HepG2 (cell line): ENCODE data around the gene ADCY9. TPM values are rescaled to one million over a fixed set of nuclear protein-coding genes. Genes with fewer than 3 reads are reported as not detected.
A peak's percentile ranks its signal among the peaks of the same experiment; 100 is the strongest.

Experiments used
- ATAD3A ChIP-seq: sonication (generic); formaldehyde crosslinking; IDR thresholded peaks from 2 replicates; pipeline ENCODE4 v1.4.0; 2020; ENCODE audit warnings: missing genetic modification reagents
- EHMT2 ChIP-seq: fragments of 200-600 bp; sonication (generic); IDR thresholded peaks from 2 replicates; pipeline ENCODE4 v1.7.0; 2017; ENCODE audit warnings: antibody characterized with exemption, low read depth, low read length, borderline replicate concordance
- FOSL2 ChIP-seq: sonication (generic); formaldehyde crosslinking; IDR thresholded peaks from 2 replicates; pipeline ENCODE4 v1.4.0; 2020; ENCODE audit warnings: missing genetic modification reagents
- HMGA1 ChIP-seq: sonication (generic); formaldehyde crosslinking; conservative IDR thresholded peaks from 2 replicates; pipeline ENCODE4 v1.4.0; 2020; ENCODE audit warnings: missing genetic modification reagents
- HNF4G ChIP-seq, 2 experiments: sonication (generic) in 1 of 2; formaldehyde crosslinking in 1 of 2; IDR thresholded peaks; 2 replicates each; pipeline versions ENCODE4 v1.4.0 to v1.6.1; 2011 to 2020; ENCODE audit warnings: borderline replicate concordance in 2 of 2, low read depth in 2 of 2, mild to moderate bottlenecking in 2 of 2, low read length in 1 of 2, missing genetic modification reagents in 1 of 2, moderate library complexity in 1 of 2
- JUND ChIP-seq: sonication (generic); formaldehyde crosslinking; IDR thresholded peaks from 2 replicates; pipeline ENCODE4 v1.8.0; 2022; ENCODE audit warnings: mild to moderate bottlenecking, missing genetic modification reagents
- KDM5A ChIP-seq: fragments of 200-600 bp; sonication (generic); IDR thresholded peaks from 2 replicates; pipeline ENCODE4 v1.7.0; 2018; ENCODE audit warnings: antibody characterized with exemption, mild to moderate bottlenecking, low read length, borderline replicate concordance
- KMT2B ChIP-seq: IDR thresholded peaks from 2 replicates; pipeline ENCODE4 v1.6.1; 2016; ENCODE audit warnings: missing genetic modification reagents, missing compliant biosample characterization
- MAF1 ChIP-seq: sonication (generic); formaldehyde crosslinking; IDR thresholded peaks from 2 replicates; pipeline ENCODE4 v1.5.0; 2020; ENCODE audit warnings: missing genetic modification reagents, borderline replicate concordance
- NAIF1 ChIP-seq: sonication (generic); formaldehyde crosslinking; IDR thresholded peaks from 2 replicates; pipeline ENCODE4 v1.5.0; 2020; ENCODE audit warnings: mild to moderate bottlenecking, missing genetic modification reagents, borderline replicate concordance
- POGZ ChIP-seq: sonication (generic); formaldehyde crosslinking; IDR thresholded peaks from 2 replicates; pipeline ENCODE4 v1.4.0; 2020; ENCODE audit warnings: mild to moderate bottlenecking, missing genetic modification reagents
- RARG ChIP-seq: sonication (generic); formaldehyde crosslinking; IDR thresholded peaks from 2 replicates; pipeline ENCODE4 v1.4.0; 2020; ENCODE audit warnings: low read depth, mild to moderate bottlenecking, missing genetic modification reagents
- SRSF1 ChIP-seq: fragments of 200-400 bp; formaldehyde crosslinking; optimal IDR thresholded peaks from 2 replicates; pipeline ENCODE3; 2017; ENCODE audit warnings: mild to moderate bottlenecking, low read depth, low read length, moderate library complexity
- TBX2 ChIP-seq: sonication (generic); formaldehyde crosslinking; IDR thresholded peaks from 2 replicates; pipeline ENCODE4 v1.5.0; 2020; ENCODE audit warnings: missing genetic modification reagents, mild to moderate bottlenecking, borderline replicate concordance
- U2AF2 ChIP-seq: fragments of 200-400 bp; formaldehyde crosslinking; IDR thresholded peaks from 2 replicates; pipeline ENCODE4 v1.6.1; 2017; ENCODE audit warnings: low read depth, mild to moderate bottlenecking, low read length
- ZNF672 ChIP-seq: sonication (generic); formaldehyde crosslinking; IDR thresholded peaks from 2 replicates; pipeline ENCODE4 v1.8.1; 2022; ENCODE audit warnings: missing genetic modification reagents
- ZNF772 ChIP-seq: sonication (generic); formaldehyde crosslinking; IDR thresholded peaks from 2 replicates; pipeline ENCODE4 v1.5.0; 2020; ENCODE audit warnings: mild to moderate bottlenecking, missing genetic modification reagents
- polyA plus RNA-seq, 8 experiments: library from polyadenylated mRNA; depleted of rRNA in 3 of 8; stranded (reverse) in 7 of 8; unstranded in 1 of 8; fragments of >200 nt; fragmentation: Illumina TruSeq in 4 of 8; extraction: Trizol in 4 of 8; gene quantifications; 2 replicates each; pipeline versions ENCODE4 v1.2.1 to v1.2.3, GENCODE V29; 2011 to 2016; ENCODE audit warnings: low read depth in 4 of 8, missing spikeins in 1 of 8, mixed read lengths in 1 of 8; ENCODE audit not compliant: insufficient read depth in 1 of 8
- total RNA-seq, 5 experiments: library from RNA; depleted of rRNA; stranded (reverse); fragments of >200 nt; fragmentation: Illumina TruSeq; extraction: Trizol; gene quantifications; 2 replicates each; pipeline ENCODE4 v1.2.3, GENCODE V29; 2016; ENCODE audit warnings: low read depth in 1 of 5
- TF ChIP-seq, protein P1 (sequence below): IDR thresholded peaks from 2 replicates; pipeline ENCODE4 v1.6.1; 2016; ENCODE audit warnings: missing biosample characterization, missing genetic modification reagents, low read depth
- TF ChIP-seq, protein P2 (sequence below): sonication (generic); formaldehyde crosslinking; IDR thresholded peaks from 2 replicates; pipeline ENCODE4 v1.4.0; 2020; ENCODE audit warnings: missing genetic modification reagents, borderline replicate concordance
- TF ChIP-seq, protein P3 (sequence below): sonication (generic); formaldehyde crosslinking; IDR thresholded peaks from 2 replicates; pipeline ENCODE4 v1.4.0; 2020; ENCODE audit warnings: mild to moderate bottlenecking, low read depth, missing genetic modification reagents
- TF ChIP-seq, protein P4 (sequence below): sonication (generic); formaldehyde crosslinking; IDR thresholded peaks from 2 replicates; pipeline ENCODE4 v1.8.1; 2023; ENCODE audit warnings: mild to moderate bottlenecking, missing genetic modification reagents

The ADCY9 gene
- total and polyA plus RNA-seq, 2 of the 13 experiments (the other 11 are each of a cell fraction or from before 2014, with no cell fraction given): 11.2 to 13.9 TPM

DNA sequence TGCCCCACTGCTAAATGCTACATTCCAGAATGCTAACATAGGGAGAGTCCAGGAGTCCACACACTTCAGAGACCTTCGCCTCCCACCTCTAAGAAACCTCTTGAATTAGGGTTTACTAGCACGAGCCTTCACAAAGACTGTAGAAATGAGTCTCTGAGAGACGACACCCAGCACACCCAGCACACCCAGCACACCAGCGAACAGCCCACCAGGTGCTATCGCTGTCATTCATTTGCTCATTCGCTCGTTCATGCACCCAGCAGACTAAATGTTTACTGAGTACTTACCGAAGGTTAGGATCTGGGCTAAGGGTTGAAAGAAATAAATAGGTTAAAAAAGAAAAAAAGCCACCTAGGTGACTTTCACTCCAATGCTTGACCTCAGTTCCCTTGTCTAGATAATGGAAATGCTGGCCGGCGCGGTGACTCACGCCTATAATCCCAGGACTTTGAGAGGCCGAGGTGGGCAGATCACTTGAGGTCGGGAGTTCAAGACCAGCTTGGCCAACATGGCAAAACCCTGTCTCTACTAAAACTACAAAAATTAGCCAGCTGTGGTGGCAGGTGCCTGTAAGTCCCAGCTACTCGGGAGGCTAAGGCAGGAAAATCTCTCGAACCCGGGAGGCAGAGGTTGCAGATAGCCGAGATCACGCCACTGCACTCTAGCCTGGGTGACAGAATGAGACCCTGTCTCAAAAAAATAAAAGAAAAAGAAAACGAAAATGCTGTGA, 100.8 kb downstream of the ADCY9 start (continued):
- TF ChIP-seq, protein P1, sequence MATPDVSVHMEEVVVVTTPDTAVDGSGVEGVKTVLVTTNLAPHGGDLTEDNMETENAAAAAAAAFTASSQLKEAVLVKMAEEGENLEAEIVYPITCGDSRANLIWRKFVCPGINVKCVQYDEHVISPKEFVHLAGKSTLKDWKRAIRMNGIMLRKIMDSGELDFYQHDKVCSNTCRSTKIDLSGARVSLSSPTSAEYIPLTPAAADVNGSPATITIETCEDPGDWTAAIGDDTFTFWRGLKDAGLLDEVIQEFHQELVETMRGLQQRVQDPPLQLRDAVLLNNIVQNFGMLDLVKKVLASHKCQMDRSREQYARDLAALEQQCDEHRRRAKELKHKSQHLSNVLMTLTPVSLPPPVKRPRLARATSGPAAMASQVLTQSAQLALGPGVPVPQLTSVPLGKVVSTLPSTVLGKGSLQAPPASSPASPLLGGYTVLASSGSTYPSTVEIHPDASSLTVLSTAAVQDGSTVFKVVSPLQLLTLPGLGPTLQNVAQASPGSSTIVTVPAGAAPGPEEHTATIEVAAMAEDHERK (CRISPR knock-in tag): no peak
- TF ChIP-seq SRSF1 (no peak), EHMT2 (no peak), MAF1 (CRISPR knock-in tag) (no peak), KDM5A (no peak), TBX2 (CRISPR knock-in tag) (peak; percentile 80), HMGA1 (CRISPR knock-in tag) (no peak), FOSL2 (CRISPR knock-in tag) (peak; percentile 95), JUND (CRISPR knock-in tag) (peak; percentile 79), RARG (CRISPR knock-in tag) (no peak), ZNF672 (CRISPR knock-in tag) (no peak), NAIF1 (no peak), U2AF2 (no peak), KMT2B (CRISPR knock-in tag) (no peak), POGZ (CRISPR knock-in tag) (0 out of 2 replicates have a peak, but pooled peaks have one; percentile 10), ATAD3A (no peak), HNF4G (IDR thresholded peaks at IDR 0.05; ENCODE audit: borderline replicate concordance, low read depth, low read length) (no peak; the same call in 1 of the 2 replicates), HNF4G (CRISPR knock-in tag; IDR thresholded peaks at IDR 0.05; ENCODE audit: borderline replicate concordance, low read depth) (no peak), ZNF772 (peak; percentile 56; the same call in 1 of the 2 replicates)
- TF ChIP-seq, protein P2, sequence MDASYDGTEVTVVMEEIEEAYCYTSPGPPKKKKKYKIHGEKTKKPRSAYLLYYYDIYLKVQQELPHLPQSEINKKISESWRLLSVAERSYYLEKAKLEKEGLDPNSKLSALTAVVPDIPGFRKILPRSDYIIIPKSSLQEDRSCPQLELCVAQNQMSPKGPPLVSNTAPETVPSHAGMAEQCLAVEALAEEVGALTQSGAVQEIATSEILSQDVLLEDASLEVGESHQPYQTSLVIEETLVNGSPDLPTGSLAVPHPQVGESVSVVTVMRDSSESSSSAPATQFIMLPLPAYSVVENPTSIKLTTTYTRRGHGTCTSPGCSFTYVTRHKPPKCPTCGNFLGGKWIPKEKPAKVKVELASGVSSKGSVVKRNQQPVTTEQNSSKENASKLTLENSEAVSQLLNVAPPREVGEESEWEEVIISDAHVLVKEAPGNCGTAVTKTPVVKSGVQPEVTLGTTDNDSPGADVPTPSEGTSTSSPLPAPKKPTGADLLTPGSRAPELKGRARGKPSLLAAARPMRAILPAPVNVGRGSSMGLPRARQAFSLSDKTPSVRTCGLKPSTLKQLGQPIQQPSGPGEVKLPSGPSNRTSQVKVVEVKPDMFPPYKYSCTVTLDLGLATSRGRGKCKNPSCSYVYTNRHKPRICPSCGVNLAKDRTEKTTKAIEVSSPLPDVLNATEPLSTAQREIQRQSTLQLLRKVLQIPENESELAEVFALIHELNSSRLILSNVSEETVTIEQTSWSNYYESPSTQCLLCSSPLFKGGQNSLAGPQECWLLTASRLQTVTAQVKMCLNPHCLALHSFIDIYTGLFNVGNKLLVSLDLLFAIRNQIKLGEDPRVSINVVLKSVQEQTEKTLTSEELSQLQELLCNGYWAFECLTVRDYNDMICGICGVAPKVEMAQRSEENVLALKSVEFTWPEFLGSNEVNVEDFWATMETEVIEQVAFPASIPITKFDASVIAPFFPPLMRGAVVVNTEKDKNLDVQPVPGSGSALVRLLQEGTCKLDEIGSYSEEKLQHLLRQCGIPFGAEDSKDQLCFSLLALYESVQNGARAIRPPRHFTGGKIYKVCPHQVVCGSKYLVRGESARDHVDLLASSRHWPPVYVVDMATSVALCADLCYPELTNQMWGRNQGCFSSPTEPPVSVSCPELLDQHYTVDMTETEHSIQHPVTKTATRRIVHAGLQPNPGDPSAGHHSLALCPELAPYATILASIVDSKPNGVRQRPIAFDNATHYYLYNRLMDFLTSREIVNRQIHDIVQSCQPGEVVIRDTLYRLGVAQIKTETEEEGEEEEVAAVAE (CRISPR knock-in tag): no peak
- TF ChIP-seq, protein P3, sequence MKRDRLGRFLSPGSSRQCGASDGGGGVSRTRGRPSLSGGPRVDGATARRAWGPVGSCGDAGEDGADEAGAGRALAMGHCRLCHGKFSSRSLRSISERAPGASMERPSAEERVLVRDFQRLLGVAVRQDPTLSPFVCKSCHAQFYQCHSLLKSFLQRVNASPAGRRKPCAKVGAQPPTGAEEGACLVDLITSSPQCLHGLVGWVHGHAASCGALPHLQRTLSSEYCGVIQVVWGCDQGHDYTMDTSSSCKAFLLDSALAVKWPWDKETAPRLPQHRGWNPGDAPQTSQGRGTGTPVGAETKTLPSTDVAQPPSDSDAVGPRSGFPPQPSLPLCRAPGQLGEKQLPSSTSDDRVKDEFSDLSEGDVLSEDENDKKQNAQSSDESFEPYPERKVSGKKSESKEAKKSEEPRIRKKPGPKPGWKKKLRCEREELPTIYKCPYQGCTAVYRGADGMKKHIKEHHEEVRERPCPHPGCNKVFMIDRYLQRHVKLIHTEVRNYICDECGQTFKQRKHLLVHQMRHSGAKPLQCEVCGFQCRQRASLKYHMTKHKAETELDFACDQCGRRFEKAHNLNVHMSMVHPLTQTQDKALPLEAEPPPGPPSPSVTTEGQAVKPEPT (CRISPR knock-in tag): no peak
- TF ChIP-seq, protein P4, sequence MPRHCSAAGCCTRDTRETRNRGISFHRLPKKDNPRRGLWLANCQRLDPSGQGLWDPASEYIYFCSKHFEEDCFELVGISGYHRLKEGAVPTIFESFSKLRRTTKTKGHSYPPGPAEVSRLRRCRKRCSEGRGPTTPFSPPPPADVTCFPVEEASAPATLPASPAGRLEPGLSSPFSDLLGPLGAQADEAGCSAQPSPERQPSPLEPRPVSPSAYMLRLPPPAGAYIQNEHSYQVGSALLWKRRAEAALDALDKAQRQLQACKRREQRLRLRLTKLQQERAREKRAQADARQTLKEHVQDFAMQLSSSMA (CRISPR knock-in tag): no peak
